ENCODE measurements around the gene COPA. TPM values are rescaled to one million over a fixed set of nuclear protein-coding genes. Genes with fewer than 3 reads are reported as not detected.

The COPA gene
- total and polyA plus RNA-seq, 7 donors, result 53.8 to 96.3 (median 75.2) TPM

DNA sequence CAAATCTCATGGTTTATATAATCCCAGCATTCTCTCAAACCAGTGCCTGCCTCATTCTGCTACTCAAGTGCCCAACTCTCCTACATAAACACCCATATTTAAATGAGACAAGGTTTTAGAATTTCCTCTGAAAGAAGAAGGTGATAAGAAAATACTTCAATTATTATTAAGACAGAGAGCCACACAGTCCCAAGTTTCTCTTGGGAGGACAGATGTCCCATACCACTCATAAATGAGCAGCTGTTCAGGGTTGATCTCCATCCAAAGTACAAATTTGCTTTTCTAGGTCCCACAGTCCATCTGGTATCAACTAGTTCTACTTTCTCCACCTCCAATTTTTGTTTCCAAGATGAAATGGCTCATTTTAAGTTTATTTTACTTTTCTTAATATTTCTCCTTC is 92.0 kb downstream of the COPA start:
- peak; percentile 41 to 62 (median 51) for ATAC-seq

DNA sequence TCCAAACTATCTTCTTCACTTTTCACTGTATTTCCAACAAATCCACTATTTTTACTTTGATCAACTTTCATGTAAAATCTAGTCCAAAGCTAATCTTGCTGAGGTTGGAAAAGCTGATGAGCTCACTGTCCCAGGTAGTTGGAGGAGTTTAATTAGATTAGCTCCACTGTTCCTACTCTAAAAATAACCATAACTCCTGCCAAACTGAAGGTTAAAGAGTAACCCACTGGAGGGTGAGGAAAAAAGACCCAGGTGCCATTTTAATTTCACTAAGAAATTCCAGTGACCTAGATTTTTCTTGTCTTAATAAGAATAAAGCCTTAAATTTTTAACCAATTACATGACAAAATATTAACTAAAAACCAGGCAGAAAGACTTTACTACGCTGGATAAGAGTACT is 96.0 kb downstream of the COPA start:
- Histone ChIP-seq H3K36me3 (ENCODE audit: insufficient read depth in 1 of 2, low read depth in 1 of 2) (peaks cover 0 to 27% of the 10 kb centered on the region in 2 donors), H3K27me3 (ENCODE audit: insufficient read depth in 3 of 3, low read length in 2 of 3) (no peaks in the 10 kb centered on the region), H3K4me1 (peaks cover 77% of the 10 kb centered on the region), H3K4me3 (no peak overlapping the region), H3K27ac (peak overlapping the region; percentile 52), H3K9me3 (no peaks in the 10 kb centered on the region)
- intact Hi-C loops (cut with DNase I), result loop anchor here in 1 of 2 donors (5.0 kb wide), 1 partner anchor 145 kb away; no protein-coding TSS in a partner anchor
- no peak for DNase-seq
- ATAC-seq, result peak in 1 of 4 donors; percentile 38
- 61 to 80% (median 61%) methylated on average over 1 of the region's 1 CpG for WGBS, 3 donors
- TF ChIP-seq, protein P1, sequence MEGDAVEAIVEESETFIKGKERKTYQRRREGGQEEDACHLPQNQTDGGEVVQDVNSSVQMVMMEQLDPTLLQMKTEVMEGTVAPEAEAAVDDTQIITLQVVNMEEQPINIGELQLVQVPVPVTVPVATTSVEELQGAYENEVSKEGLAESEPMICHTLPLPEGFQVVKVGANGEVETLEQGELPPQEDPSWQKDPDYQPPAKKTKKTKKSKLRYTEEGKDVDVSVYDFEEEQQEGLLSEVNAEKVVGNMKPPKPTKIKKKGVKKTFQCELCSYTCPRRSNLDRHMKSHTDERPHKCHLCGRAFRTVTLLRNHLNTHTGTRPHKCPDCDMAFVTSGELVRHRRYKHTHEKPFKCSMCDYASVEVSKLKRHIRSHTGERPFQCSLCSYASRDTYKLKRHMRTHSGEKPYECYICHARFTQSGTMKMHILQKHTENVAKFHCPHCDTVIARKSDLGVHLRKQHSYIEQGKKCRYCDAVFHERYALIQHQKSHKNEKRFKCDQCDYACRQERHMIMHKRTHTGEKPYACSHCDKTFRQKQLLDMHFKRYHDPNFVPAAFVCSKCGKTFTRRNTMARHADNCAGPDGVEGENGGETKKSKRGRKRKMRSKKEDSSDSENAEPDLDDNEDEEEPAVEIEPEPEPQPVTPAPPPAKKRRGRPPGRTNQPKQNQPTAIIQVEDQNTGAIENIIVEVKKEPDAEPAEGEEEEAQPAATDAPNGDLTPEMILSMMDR (IDR thresholded peaks at IDR 0.05), result no peak

More for the DNA sequence above, 92.0 kb downstream of the COPA start:
- Histone ChIP-seq H3K36me3 (ENCODE audit: insufficient read depth in 1 of 2, low read depth in 1 of 2) (peaks cover 0 to 36% of the 10 kb centered on the region in 2 donors), H3K27me3 (ENCODE audit: insufficient read depth in 3 of 3, low read length in 2 of 3) (no peaks in the 10 kb centered on the region), H3K9me3 (no peaks in the 10 kb centered on the region), H3K27ac (peak overlapping the region; percentile 58), H3K4me1 (peaks cover 45% of the 10 kb centered on the region), H3K4me3 (no peak overlapping the region)
- intact Hi-C loops (cut with DNase I), result loop anchor here in 1 of 2 donors (2.0 kb wide), 1 partner anchor 38 kb away; no protein-coding TSS in a partner anchor
- DNase-seq, result no peak
- TF ChIP-seq, protein P1 (IDR thresholded peaks at IDR 0.05), result no peak

DNA sequence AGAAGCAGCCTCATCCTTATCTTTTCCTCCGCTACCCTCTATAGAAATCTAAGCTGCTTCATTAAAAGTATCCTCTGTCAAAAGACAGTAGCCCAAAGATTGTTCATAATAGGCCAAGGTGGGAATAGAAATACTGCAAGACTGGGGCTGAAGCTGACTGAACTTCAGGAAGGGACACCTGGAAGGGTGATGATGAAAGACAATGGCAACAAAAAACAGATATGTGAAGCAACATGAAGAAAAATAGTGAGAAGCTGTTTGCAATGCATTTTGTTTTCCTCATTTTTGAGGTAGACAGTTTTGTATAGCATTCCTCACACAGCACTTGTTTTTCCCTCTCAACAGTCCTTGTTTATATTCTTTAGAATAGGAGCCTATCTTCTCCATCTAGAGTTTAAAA is 97.6 kb downstream of the COPA start:
- Histone ChIP-seq H3K4me3 (no peak overlapping the region), H3K27ac (peak overlapping the region; percentile 62), H3K4me1 (peaks cover 61% of the 10 kb centered on the region), H3K36me3 (ENCODE audit: insufficient read depth in 1 of 2, low read depth in 1 of 2) (peaks cover 0 to 42% of the 10 kb centered on the region in 2 donors), H3K9me3 (no peaks in the 10 kb centered on the region), H3K27me3 (ENCODE audit: insufficient read depth in 3 of 3, low read length in 2 of 3) (no peaks in the 10 kb centered on the region)
- intact Hi-C loops (cut with DNase I), result loop anchor here in 1 of 2 donors (5.0 kb wide), 1 partner anchor 143 kb away; no protein-coding TSS in a partner anchor
- 91 to 100% (median 95%) methylated on average over 1 of the region's 1 CpG for WGBS, 3 donors
- no peak for DNase-seq
- no peak for ATAC-seq
- TF ChIP-seq, protein P1 (IDR thresholded peaks at IDR 0.05), result no peak

DNA sequence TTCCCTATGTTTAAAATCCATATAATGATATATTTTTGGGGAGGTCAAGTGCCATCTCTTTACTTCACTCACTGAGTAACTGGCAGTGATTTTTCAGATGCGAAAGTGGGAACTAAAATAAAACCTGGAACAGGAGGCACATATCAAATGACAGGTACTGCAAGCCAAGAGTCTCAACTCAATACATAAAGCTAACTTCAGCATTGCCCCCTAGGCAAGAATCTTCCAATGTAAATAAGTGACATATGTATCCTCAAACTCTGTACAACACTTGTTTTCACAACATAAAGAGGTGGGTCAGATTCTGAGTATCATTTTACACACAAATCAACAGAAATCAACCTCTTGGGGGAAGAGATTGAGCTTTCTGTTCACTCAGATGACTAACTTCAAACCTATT is 98.8 kb downstream of the COPA start:
- TF ChIP-seq, protein P1 (IDR thresholded peaks at IDR 0.05), result no peak
- intact Hi-C loops (cut with DNase I), result loop anchor here (5.0 kb wide), 2 partner anchors 47 to 48 kb away; no protein-coding TSS in a partner anchor
- Histone ChIP-seq H3K4me3 (peak overlapping the region; percentile 11), H3K4me1 (peaks cover 59% of the 10 kb centered on the region), H3K36me3 (ENCODE audit: insufficient read depth in 1 of 2, low read depth in 1 of 2) (peaks cover 0 to 47% of the 10 kb centered on the region in 2 donors), H3K9me3 (no peaks in the 10 kb centered on the region), H3K27me3 (ENCODE audit: insufficient read depth in 3 of 3, low read length in 2 of 3) (no peaks in the 10 kb centered on the region), H3K27ac (peak overlapping the region; percentile 62)
- ATAC-seq (peak; percentile 41 to 77 (median 59)), DNase-seq (no peak)
- 19 to 24% (median 19%) methylated on average over 1 of the region's 1 CpG for WGBS, 3 donors

DNA sequence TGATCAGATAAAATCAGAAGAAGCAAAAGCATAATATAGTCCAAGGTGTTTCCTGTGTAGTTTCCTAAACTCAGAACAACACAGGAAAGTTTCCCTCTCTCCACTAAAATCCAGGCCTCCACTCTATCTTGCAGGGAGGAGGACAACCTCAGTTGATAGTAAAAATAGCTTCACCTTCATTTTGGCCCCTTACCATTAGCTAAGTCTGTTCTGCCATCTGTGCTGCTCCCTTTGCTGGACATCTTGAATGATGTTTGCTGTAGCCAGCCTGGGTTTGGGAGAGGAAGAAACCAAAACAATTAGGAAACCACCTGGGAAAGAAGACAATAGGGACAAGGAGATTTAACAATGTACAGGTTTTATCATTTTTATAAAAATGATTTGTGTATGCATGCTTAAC is 99.3 kb downstream of the COPA start:
- Histone ChIP-seq H3K27ac (peak overlapping the region; percentile 62), H3K27me3 (ENCODE audit: insufficient read depth in 3 of 3, low read length in 2 of 3) (no peaks in the 10 kb centered on the region), H3K9me3 (no peaks in the 10 kb centered on the region), H3K36me3 (ENCODE audit: insufficient read depth in 1 of 2, low read depth in 1 of 2) (peaks cover 0 to 48% of the 10 kb centered on the region in 2 donors), H3K4me3 (peak overlapping the region; percentile 11), H3K4me1 (peaks cover 63% of the 10 kb centered on the region)
- TF ChIP-seq, protein P1 (IDR thresholded peaks at IDR 0.05), result no peak
- intact Hi-C loops (cut with DNase I), result loop anchor here (5.0 kb wide), 2 partner anchors 46 to 49 kb away; no protein-coding TSS in a partner anchor
- ATAC-seq, result peak in 3 of 4 donors; percentile 48 to 58 (median 56)
- DNase-seq, result no peak

Measured in psoas muscle (tissue), 8 donors.